Cortex of kidney (tissue), 1 donor: ENCODE data around the gene TBX1.
"Not testable (repeated sequence)": the region's sequence is repeated elsewhere in the genome, so short reads cannot be mapped to it uniquely, and the experiment has no call there.

Experiments used
- DNase-seq: peaks from one replicate; lab custom pipeline; 2025; lab: John Stamatoyannopoulos, UW

TBX1 gene

DNA sequence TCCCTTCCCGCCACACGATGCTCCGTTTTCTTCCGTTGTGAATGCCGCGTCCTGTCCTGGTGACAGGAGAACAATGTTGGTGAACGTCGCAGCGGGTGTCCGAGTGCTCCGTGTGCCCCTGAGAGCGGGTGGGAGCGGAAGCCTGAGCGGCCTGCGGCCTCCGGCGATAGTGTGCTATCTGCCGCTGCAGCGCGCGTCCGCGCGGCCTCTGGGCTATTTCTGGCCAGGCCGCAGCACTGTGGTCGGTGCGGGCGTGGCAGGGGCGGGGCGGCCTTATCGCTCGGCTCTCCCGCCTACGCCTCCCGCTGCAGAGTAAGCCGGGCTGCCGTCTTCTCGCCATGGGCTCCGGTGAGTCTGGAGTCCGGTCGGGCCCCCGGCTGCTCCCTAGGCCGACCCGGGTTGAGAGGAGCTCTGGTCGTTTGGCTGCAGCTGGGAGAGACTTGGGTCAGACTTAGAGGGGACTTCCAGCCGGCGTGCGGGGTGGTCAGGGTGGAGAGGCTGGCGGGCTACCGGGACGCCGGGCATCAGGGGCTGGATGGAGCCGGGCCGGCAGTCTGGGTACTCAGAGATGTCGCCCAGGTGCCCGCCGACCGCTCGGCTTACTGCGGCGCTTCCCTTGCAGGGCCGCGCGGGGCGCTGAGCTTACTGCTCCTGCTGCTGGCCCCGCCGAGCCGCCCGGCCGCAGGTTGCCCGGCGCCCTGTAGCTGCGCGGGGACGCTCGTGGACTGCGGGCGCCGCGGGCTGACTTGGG, 37.2 kb upstream of the TBX1 start, which contains the start of gene GP1BB:
Gene GP1BB (plus strand): TSS at position 308 of the 751 bp plus-strand sequence. CDS start 31 bp downstream, at position 339.
- DNase-seq, result no peak

- DNase-seq, result no peak
Observed at GRCh38 chr22:19723983-19724827, 36.4 kb upstream of the TBX1 start.

DNA sequence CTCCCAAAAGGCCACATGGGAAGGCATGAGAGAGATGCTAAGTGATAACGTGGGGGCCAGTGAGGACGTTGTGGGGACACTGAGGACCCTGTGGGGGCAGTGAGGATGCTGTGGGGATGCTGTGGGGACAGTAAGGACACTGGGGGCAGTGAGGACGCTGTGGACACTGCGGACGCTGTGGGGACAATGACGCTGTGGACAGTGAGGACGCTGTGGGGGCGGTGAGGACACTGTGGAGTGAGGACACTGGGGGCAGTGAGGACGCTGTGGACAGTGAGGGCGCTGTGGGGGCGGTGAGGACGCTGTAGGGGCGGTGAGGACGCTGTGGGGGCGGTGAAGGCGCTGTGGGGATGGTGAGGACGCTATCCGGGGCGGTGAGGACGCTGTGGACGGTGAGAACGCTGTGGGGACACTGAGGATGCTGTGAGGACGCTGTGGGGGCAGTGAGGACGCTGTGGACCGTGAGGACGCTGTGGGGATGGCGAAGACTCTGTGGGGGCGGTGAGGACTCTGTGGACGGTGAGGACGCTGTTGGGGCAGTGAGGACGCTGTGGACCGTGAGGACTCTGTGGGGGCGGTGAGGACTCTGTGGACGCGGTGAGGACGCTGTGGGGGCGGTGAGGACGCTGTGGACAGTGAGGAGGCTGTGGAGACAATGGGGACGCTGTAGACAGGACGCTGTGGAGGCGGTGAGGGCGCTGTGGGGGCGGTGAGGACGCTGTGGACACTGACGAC, 35.5 kb upstream of the TBX1 start:
- DNase-seq, result no peak

- not testable (repeated sequence) for DNase-seq
Observed at GRCh38 chr22:19726064-19726788, 34.4 kb upstream of the TBX1 start.

GRCh38 chr22:19727310-19728150, 33.0 kb upstream of the TBX1 start:
- DNase-seq, result no peak

DNA sequence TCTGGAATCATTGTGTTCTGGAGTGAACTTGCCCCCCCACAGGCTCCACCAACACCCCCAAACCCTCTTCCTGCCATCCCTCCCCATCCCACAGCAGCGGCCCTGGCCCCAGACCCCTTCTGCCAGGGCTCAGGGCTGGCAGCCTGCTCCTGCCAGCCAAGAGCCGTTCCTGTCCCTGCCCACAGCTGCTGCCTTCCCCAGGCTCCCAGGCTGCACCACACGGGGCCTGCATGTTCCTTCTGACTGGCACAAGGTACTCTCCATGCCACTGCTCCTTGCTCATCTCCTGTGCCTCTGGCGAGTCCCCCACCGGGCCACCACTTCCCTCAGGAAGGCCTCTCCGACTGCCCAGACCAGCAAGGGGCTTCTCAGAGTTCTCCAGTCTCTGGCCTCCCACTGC, 32.3 kb upstream of the TBX1 start:
- no peak for DNase-seq

DNA sequence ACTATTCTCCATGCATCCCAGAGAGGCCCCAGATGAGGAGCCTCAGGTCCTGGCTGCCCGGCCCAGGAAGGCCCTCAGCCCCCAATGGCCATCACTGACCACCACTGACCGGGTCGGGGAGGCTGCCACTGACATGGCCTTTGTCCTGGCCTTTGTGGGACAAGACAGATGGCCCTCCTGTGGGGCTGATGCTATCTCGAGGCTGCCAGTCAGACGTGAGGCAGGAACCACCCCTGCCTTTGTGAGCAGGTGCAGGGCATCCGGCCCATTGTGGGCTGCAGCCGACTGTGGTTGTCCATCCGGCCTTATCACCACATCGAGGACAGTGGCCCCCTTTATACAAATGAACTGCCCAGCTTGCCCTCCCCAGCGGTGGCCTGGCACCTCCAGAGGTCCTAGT, 31.7 kb upstream of the TBX1 start:
- no peak for DNase-seq

GRCh38 chr22:19729507-19729906, 31.1 kb upstream of the TBX1 start:
- DNase-seq, result no peak

DNA sequence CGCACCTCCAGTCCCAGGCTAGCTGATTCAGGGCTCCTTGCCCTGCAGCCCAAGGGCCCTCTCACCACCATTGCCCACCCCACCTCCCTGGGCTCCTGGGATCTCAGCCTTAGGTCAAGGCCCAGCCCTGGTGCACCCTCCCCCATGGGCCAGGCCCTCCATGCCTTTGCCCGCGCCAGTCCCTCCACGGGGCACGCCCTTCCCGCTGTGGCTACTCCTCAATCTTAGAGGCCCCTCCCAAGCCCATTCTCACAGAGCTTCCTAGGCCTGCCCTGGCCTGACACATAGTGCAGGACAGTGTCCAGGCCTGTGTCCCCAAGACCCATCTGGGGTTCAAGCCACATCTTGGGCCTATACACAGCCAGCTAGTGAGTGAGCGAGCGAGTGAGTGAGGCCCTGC, 30.4 kb upstream of the TBX1 start:
- no peak for DNase-seq

- no peak for DNase-seq
Observed at GRCh38 chr22:19730655-19731360, 29.8 kb upstream of the TBX1 start.

DNA sequence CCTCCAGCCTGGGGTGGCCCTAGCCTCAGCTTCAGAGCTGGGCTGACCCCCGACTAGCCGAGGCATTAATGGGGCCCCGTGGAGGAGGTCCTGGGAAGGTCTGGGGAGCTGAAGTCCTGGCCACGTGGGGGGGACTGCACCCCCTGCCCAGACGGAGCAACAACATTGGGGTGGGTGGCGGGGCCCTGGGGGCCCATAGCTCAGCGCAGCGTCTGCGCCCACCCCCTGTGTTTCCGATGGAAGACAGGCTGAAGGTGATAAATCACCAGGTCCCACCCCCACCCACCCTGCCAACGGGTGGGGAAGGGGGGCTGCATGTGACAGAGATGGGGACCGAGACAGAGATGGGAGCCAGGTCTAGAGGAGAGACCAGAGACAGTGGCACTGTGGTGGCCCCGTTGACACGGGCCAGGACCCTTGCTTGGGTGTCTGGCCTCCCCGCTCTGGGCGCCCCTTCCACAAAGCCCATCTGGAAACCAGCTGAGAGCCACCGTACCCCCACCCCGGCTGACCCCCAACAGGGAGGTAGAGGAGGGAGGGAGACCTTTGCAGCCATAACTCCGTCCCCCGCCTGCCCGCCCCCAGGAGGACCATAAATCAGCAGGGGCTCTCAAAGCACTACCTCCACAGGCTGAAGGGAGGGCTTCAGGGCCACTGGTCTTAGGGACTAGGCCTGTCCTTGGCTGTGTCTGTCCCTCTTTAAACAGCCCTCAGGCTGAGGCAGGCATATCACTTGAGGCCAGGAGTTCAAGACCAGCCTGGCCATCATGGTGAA, 29.0 kb upstream of the TBX1 start:
- DNase-seq, result no peak

- no peak for DNase-seq
Observed at GRCh38 chr22:19732403-19733113, 28.0 kb upstream of the TBX1 start.

DNA sequence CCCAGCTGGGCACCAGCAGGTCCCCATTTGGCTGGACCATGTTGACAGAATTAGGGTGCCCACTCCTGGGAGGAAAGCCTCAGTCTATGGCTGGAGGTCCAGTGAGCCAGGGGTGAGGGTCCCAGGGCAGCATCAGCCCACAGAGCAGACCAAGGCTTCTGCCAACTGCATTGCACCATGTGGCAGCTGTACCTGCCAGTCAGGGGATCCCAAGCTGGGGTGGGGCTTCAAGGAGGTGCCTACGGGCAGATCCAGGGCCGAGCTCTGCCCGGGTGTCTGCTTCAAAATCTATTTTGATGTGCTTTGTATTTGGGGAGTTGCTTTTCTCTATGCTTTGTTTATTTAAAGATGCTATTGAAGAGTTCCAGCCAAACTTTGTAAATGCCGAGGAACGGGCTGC, 26.8 kb upstream of the TBX1 start:
- DNase-seq, result no peak

- no peak for DNase-seq
Observed at GRCh38 chr22:19734163-19734562, 26.4 kb upstream of the TBX1 start.

GRCh38 chr22:19734837-19735382, 25.7 kb upstream of the TBX1 start:
- DNase-seq, result no peak

GRCh38 chr22:19735665-19736510, 24.7 kb upstream of the TBX1 start:
- DNase-seq, result no peak

- DNase-seq, result no peak
Observed at GRCh38 chr22:19737846-19738663, 22.5 kb upstream of the TBX1 start.
